ENCODE measurements around the gene SULF2.
"Not testable (repeated sequence)": the region's sequence is repeated elsewhere in the genome, so short reads cannot be mapped to it uniquely, and the experiment has no call there.

Gene SULF2

DNA sequence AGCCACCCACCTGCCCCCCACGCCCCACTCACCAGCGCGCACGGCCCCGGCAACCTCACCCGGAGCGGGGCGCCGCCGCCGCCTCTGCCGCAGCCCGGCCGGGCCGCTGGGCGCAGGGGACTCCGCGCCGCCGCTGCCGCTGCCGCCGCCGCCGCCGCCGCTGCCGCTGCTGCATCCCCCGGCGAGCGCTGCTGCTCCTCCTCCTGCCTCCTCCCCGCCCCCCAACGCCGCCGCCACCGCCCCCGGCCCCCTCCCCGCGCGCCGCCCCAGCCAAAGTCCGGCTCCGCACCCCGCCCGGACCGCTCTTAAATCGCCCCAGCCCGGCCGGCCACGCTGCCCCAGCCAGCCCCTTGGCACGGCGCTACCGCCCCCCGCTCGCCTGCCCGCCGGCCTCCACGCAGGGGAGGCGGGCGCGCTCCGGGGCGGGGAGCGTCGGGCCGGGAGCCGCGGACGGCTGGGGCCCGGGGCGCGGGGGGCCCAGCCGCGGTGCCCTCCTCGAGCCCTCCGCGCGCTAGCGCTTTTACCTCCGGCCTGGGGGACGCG lies at the start of gene SULF2:
SULF2 (minus strand) TSS at position 171 of the 543 bp plus-strand sequence. CDS start 28,118 bp downstream, outside the sequence.
- Histone ChIP-seq H3K27me3 (replicated peaks; ENCODE audit: control insufficient read depth, insufficient read depth, low read length) (peaks cover 59% of the 10 kb centered on the region), H3K4me3 (ENCODE audit: low read length) (peak within 1 kb of the TSS; percentile 74), H3K4me1 (ENCODE audit: control insufficient read depth, insufficient read depth, low read length) (peaks cover 16% of the 10 kb centered on the region), H3K9me3 (ENCODE audit: control insufficient read depth, low read length) (no peaks in the 10 kb centered on the region), H3K9ac (ENCODE audit: low read length) (peak within 1 kb of the TSS; percentile 70), H3K36me3 (ENCODE audit: control insufficient read depth, insufficient read depth, low read length, severe bottlenecking) (no peaks in the 10 kb centered on the region)
- peak; percentile 66 for DNase-seq (ENCODE audit: low read depth)

DNA sequence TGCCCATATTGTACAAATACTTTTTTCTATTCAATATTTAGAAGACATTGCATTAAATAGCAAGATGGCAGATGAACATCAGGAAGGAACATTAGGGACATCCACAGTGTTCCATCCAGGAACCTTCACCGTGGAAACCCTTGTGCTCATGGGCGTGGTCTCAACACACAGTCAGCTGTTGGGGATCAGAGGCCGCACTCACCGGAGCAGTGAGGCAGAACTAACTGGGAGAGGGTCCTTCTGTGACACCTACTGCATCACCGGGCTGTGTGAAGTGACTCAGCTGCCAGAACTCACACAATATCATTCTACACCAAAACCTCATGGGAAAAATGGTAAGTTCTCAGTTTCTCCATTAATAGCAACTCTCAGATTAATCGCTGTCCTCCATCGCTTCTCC lies 46.4 kb upstream of the SULF2 start:
- not testable (repeated sequence) for H3K4me3 ChIP-seq (ENCODE audit: low read length); DNase-seq (ENCODE audit: low read depth); H3K27me3 ChIP-seq (replicated peaks; ENCODE audit: control insufficient read depth, insufficient read depth, low read length); H3K4me1 ChIP-seq (ENCODE audit: control insufficient read depth, insufficient read depth, low read length); H3K9me3 ChIP-seq (ENCODE audit: control insufficient read depth, low read length); H3K9ac ChIP-seq (ENCODE audit: low read length); H3K36me3 ChIP-seq (ENCODE audit: control insufficient read depth, insufficient read depth, low read length, severe bottlenecking)

DNA sequence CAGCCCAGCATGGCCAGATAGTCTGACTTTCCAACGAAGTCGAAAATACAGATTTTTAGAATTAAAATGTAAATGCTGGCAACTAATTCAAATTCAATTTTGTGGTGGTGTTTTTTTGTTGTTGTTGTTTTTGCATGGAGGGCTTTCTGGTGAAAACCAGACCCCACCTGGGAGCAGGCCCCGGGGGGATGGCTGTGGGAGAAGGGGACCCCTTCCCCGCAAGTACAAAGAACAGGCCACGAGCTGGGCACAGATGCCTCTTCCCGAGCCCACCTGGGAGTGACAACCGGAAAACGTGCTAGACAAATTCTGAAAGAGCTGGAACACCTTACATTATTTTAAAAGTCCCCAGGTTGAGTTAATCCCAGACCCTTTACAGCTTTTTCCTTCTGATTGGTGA lies 41.4 kb upstream of the SULF2 start:
- H3K9ac ChIP-seq (ENCODE audit: low read length); DNase-seq (ENCODE audit: low read depth); H3K4me1 ChIP-seq (ENCODE audit: control insufficient read depth, insufficient read depth, low read length); H3K9me3 ChIP-seq (ENCODE audit: control insufficient read depth, low read length); H3K4me3 ChIP-seq (ENCODE audit: low read length); H3K36me3 ChIP-seq (ENCODE audit: control insufficient read depth, insufficient read depth, low read length, severe bottlenecking): not testable (repeated sequence)
- H3K27me3 ChIP-seq (replicated peaks; ENCODE audit: control insufficient read depth, insufficient read depth, low read length) = peaks cover 24% of the 10 kb centered on the region

DNA sequence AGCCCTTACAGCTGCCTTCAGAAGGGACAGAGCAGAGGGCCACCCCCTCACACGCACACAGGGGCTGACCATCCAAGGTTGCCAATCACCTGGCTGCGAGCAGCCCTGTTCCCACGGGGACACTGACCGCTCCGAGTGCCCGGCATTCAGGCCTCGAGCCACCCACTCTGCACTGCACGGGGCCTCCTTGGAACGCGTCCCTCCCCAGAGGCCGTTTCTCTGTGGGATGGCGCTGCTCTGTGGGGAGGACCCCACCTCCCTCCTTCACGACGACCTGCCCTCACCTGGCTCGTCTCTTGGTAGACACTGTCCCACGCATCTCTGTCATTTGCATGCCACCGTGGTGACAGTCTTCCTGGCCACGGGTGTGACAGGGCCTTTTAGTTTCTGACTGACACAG lies 40.7 kb upstream of the SULF2 start:
- H3K27me3 ChIP-seq (replicated peaks; ENCODE audit: control insufficient read depth, insufficient read depth, low read length) = peaks cover 31% of the 10 kb centered on the region
- H3K9ac ChIP-seq (ENCODE audit: low read length); H3K9me3 ChIP-seq (ENCODE audit: control insufficient read depth, low read length); DNase-seq (ENCODE audit: low read depth); H3K4me1 ChIP-seq (ENCODE audit: control insufficient read depth, insufficient read depth, low read length); H3K4me3 ChIP-seq (ENCODE audit: low read length); H3K36me3 ChIP-seq (ENCODE audit: control insufficient read depth, insufficient read depth, low read length, severe bottlenecking): not testable (repeated sequence)

DNA sequence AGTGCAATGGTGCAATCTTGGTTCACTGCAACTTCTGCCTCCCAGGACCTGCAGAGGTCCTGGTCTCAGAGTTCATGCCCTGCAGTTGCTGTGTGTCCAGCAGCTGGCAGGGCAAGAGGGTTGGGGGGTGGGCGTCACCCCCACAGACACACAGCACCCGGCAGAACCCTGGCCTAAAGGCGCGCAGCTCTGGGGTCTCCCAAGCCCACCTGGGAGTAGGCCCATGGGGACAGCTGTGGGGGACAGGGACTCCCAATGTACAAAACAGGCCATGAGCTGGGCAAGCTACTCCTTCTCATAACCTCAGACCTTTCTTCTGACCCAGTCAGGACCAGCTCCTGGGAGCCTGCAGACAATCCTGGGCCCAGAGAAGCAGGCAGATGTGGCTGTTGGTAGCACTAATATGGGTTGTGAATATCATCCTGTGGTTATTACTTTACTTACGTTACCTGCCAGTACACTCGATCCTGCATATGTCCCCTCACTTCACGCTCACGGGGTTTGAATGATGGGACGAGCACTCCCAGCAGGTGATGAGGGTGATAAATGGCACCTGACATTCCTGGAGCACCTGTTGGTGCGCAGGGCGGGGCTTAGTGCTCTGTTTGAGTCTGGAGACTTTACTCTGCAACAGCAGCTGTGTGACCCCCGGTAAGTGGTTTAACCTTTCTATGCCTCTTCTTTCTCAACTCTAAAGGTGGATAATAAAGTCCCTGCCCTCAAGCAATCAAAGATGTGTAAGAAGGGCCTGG lies 39.9 kb upstream of the SULF2 start:
- Histone ChIP-seq H3K9ac (ENCODE audit: low read length) (no peak overlapping the region), H3K36me3 (ENCODE audit: control insufficient read depth, insufficient read depth, low read length, severe bottlenecking) (no peaks in the 10 kb centered on the region), H3K4me3 (ENCODE audit: low read length) (no peak overlapping the region), H3K9me3 (ENCODE audit: control insufficient read depth, low read length) (no peaks in the 10 kb centered on the region), H3K4me1 (ENCODE audit: control insufficient read depth, insufficient read depth, low read length) (no peaks in the 10 kb centered on the region), H3K27me3 (replicated peaks; ENCODE audit: control insufficient read depth, insufficient read depth, low read length) (peaks cover 37% of the 10 kb centered on the region)
- no peak for DNase-seq (ENCODE audit: low read depth)

DNA sequence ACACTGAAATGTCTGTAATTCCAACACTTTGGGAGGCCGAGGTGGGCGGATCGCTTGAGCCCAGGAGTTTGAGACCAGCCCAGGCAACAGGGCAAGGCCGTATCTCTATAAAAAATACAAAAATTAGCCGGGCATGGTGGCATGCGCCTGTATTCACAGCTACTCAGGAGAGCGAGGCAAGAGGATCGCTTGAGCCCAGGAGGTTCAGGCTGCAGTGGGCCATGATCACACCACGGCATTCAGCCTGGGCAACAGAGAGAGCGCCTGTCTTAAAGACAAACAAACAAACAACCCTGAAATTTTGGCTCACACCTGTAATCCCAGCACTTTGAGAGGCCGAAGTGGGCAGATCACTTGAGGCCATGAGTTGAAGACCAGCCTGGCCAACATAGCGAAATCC lies 38.7 kb upstream of the SULF2 start:
- H3K9ac ChIP-seq (ENCODE audit: low read length); H3K4me1 ChIP-seq (ENCODE audit: control insufficient read depth, insufficient read depth, low read length); H3K4me3 ChIP-seq (ENCODE audit: low read length); H3K9me3 ChIP-seq (ENCODE audit: control insufficient read depth, low read length); H3K36me3 ChIP-seq (ENCODE audit: control insufficient read depth, insufficient read depth, low read length, severe bottlenecking); DNase-seq (ENCODE audit: low read depth): not testable (repeated sequence)
- peaks cover 39% of the 10 kb centered on the region for H3K27me3 ChIP-seq (replicated peaks; ENCODE audit: control insufficient read depth, insufficient read depth, low read length)

DNA sequence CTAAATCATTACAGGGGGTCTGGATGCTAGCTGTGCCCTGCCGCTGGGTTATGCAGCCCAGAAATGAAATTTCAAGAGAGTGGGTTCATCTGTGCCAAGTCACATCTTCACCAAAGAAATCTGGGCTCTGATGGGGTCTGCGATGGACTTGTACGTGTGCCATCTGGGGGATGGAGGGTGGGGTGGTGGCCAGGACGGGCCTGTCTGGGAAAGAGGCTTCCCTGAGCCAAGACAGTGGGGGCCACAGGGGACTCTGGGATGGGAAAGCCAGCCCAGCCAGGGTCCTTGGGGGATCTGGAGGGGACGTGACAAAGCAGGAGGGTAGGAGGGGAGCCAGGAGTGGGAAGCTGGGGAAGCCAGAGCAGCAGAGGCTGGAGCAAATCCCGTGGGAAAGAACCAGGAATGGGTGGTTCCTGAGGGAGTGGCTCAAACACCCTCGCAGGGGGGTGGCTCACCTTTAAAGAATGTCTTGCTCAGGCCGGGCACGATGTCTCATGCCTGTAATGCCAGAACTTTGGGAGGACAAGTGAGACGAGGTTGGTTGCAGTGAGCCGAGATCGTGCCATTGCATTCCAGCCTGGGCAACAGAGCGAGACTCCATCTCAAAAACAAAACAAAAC lies 36.3 kb upstream of the SULF2 start:
- Histone ChIP-seq H3K27me3 (replicated peaks; ENCODE audit: control insufficient read depth, insufficient read depth, low read length) (peaks cover 58% of the 10 kb centered on the region), H3K4me3 (ENCODE audit: low read length) (no peak overlapping the region), H3K9me3 (ENCODE audit: control insufficient read depth, low read length) (no peaks in the 10 kb centered on the region), H3K4me1 (ENCODE audit: control insufficient read depth, insufficient read depth, low read length) (no peaks in the 10 kb centered on the region), H3K36me3 (ENCODE audit: control insufficient read depth, insufficient read depth, low read length, severe bottlenecking) (no peaks in the 10 kb centered on the region), H3K9ac (ENCODE audit: low read length) (no peak overlapping the region)
- DNase-seq (ENCODE audit: low read depth) = no peak

DNA sequence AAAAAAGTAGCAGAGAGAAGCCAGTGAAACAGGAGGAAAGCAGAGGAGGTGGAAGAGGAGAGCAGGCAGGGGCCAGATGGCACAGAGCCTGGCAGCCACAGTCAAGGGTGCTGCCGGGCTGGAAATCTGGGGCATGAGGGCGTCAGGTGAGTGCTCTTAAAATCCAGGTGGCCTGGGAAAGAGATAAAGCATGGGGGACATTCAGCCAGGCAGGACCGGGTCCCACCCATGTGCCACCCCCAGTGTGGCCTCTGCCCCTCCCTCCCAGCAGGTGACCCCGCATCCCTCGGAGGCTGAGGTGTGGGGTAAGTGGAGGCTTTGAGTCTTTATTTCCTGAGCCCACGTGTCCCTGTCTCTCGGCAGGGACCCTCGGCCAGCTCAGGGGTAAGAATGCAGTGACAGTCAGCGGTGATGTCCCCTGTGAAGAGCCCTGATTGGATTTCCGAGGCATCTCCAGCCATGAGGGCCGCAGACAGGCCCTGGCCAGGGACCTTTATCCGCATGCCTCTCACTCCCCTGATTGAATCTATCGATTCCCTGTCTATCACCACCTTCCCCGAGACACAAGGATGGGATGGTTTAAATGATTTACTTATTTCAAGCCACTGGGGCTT lies 33.8 kb upstream of the SULF2 start:
- H3K9me3 ChIP-seq (ENCODE audit: control insufficient read depth, low read length) = peaks cover 11% of the 10 kb centered on the region
- no peak for DNase-seq (ENCODE audit: low read depth)
- no peak overlapping the region for H3K9ac ChIP-seq (ENCODE audit: low read length)

DNA sequence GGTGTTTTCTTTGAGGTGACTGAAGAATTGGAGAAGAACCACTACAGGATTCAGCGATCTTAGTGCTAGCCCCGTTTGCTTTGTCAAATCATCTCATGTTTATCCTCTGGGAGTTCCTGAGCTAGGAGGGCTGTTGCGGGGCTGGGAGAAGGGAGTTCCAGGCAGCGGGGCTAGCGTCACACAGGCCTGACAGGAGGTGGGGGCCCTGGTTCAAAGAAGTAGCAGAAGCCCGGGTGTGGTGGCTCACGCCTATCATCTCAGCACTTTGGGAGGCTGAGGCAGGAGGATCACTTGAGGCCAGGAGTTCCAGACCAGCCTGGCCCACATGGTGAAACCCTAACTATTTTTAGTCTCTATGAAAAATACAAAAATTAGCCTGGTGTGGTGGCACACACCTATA lies 33.2 kb upstream of the SULF2 start:
- H3K9me3 ChIP-seq (ENCODE audit: control insufficient read depth, low read length) = peaks cover 17% of the 10 kb centered on the region
- no peak for DNase-seq (ENCODE audit: low read depth)
- H3K27me3 ChIP-seq (replicated peaks; ENCODE audit: control insufficient read depth, insufficient read depth, low read length) = peaks cover 73% of the 10 kb centered on the region
- H3K4me1 ChIP-seq (ENCODE audit: control insufficient read depth, insufficient read depth, low read length) = no peaks in the 10 kb centered on the region
- no peak overlapping the region for H3K9ac ChIP-seq (ENCODE audit: low read length)
- no peak overlapping the region for H3K4me3 ChIP-seq (ENCODE audit: low read length)
- no peaks in the 10 kb centered on the region for H3K36me3 ChIP-seq (ENCODE audit: control insufficient read depth, insufficient read depth, low read length, severe bottlenecking)

More for the DNA sequence above, 33.8 kb upstream of the SULF2 start:
- H3K4me1 ChIP-seq (ENCODE audit: control insufficient read depth, insufficient read depth, low read length) = no peaks in the 10 kb centered on the region
- H3K36me3 ChIP-seq (ENCODE audit: control insufficient read depth, insufficient read depth, low read length, severe bottlenecking) = no peaks in the 10 kb centered on the region
- no peak overlapping the region for H3K4me3 ChIP-seq (ENCODE audit: low read length)
- peaks cover 66% of the 10 kb centered on the region for H3K27me3 ChIP-seq (replicated peaks; ENCODE audit: control insufficient read depth, insufficient read depth, low read length)

DNA sequence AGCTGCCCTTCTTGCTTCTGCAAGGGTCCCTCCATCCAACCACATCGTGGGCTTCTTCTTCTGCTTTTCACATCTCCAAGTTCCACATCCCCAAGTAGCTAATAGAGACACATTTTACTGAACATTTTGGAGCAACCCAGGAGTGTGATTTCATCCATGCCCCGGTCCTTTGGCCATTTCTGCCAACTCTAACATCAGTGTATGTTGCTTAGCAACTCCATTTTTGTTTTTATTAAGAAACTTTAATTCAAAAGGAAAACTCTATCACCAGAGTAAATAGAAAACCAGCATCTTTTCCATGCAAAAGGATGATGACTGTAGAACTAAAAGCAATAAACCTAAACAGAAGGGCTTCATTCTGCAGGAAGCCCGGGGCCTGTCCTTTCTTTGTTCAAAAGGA lies 32.7 kb upstream of the SULF2 start:
- Histone ChIP-seq H3K9me3 (ENCODE audit: control insufficient read depth, low read length) (peaks cover 21% of the 10 kb centered on the region), H3K9ac (ENCODE audit: low read length) (no peak overlapping the region), H3K27me3 (replicated peaks; ENCODE audit: control insufficient read depth, insufficient read depth, low read length) (peaks cover 75% of the 10 kb centered on the region), H3K36me3 (ENCODE audit: control insufficient read depth, insufficient read depth, low read length, severe bottlenecking) (no peaks in the 10 kb centered on the region), H3K4me3 (ENCODE audit: low read length) (no peak overlapping the region), H3K4me1 (ENCODE audit: control insufficient read depth, insufficient read depth, low read length) (no peaks in the 10 kb centered on the region)
- no peak for DNase-seq (ENCODE audit: low read depth)

DNA sequence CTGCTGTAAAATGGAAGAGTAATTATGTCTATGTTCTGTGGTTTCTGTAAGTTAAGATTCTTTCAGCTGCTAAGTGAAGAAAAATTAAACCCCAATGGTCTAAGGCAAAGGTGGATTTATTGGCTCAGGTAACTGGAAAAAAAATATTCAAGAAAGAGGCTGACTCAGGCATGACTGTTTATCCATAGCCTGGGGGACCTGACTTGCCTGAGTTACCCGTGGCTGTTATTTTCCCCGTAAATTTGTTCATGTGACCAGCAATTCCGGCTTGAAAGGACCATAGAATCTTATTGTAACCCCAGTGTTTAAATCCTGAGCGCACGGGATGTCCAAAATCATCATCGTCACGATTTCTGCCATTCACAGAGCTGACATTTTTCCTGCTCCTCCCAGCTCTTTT lies 32.3 kb upstream of the SULF2 start:
- Histone ChIP-seq H3K9me3 (ENCODE audit: control insufficient read depth, low read length) (peaks cover 26% of the 10 kb centered on the region), H3K4me1 (ENCODE audit: control insufficient read depth, insufficient read depth, low read length) (no peaks in the 10 kb centered on the region), H3K9ac (ENCODE audit: low read length) (no peak overlapping the region), H3K36me3 (ENCODE audit: control insufficient read depth, insufficient read depth, low read length, severe bottlenecking) (no peaks in the 10 kb centered on the region), H3K27me3 (replicated peaks; ENCODE audit: control insufficient read depth, insufficient read depth, low read length) (peaks cover 72% of the 10 kb centered on the region), H3K4me3 (ENCODE audit: low read length) (no peak overlapping the region)
- DNase-seq (ENCODE audit: low read depth) = no peak

Data from adipocyte (in vitro differentiated cells).